AG10803 (cell line): ENCODE data around the gene AEBP1.

Experiments used
- DNase-seq: peaks from one replicate; pipeline ENCODE4 v3.0.0; 2010; ENCODE audit warnings: low read depth
- H3K4me3 ChIP-seq: 2 replicates; pipeline ENCODE4 v1.5.1; 2011; ENCODE audit warnings: mild to moderate bottlenecking, low read length, control low read depth
- TF ChIP-seq, protein P1 (sequence below): conservative IDR thresholded peaks from 2 replicates; pipeline ENCODE4 v1.5.1; 2011; ENCODE audit warnings: mild to moderate bottlenecking, low read length, control low read depth, inconsistent platforms

Gene AEBP1

DNA sequence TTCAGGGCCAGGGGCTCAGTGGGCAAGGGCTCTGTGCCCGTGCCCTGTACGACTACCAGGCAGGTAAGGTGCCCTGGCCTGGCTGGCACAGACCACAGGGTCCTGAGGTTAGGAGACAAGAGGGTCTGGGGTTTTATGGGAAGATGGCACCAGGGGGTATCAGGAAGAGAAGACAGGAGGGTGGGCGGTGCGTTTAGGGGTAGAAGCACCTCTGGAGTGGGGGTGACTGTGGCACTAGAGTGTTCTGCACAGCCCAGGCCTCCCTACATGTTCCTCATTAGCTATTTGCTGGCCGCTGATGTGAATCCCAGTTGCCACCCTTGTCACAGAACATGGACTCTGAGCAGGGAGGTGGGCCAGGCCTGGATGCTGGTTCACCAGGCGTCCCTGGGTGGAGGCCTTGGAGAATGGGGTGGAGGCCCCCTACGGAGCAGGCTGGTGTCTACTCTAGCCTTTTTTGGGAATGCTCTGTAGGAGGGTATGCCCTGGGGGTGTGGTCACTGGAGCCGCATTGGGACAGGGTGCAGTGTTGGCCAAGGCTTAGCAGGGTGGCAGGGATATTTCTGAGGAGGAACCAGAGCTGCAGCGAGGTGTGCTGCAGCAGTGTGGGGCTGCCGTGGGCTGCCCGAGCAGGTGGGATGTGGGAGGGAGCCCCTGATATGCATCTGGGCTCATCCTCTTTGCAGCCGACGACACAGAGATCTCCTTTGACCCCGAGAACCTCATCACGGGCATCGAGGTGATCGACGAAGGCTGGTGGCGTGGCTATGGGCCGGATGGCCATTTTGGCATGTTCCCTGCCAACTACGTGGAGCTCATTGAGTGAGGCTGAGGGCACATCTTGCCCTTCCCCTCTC, 43.8 kb upstream of the AEBP1 start:
- TF ChIP-seq, protein P1, sequence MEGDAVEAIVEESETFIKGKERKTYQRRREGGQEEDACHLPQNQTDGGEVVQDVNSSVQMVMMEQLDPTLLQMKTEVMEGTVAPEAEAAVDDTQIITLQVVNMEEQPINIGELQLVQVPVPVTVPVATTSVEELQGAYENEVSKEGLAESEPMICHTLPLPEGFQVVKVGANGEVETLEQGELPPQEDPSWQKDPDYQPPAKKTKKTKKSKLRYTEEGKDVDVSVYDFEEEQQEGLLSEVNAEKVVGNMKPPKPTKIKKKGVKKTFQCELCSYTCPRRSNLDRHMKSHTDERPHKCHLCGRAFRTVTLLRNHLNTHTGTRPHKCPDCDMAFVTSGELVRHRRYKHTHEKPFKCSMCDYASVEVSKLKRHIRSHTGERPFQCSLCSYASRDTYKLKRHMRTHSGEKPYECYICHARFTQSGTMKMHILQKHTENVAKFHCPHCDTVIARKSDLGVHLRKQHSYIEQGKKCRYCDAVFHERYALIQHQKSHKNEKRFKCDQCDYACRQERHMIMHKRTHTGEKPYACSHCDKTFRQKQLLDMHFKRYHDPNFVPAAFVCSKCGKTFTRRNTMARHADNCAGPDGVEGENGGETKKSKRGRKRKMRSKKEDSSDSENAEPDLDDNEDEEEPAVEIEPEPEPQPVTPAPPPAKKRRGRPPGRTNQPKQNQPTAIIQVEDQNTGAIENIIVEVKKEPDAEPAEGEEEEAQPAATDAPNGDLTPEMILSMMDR, result no peak
- H3K4me3 ChIP-seq, result no peak overlapping the region
- DNase-seq, result no peak

DNA sequence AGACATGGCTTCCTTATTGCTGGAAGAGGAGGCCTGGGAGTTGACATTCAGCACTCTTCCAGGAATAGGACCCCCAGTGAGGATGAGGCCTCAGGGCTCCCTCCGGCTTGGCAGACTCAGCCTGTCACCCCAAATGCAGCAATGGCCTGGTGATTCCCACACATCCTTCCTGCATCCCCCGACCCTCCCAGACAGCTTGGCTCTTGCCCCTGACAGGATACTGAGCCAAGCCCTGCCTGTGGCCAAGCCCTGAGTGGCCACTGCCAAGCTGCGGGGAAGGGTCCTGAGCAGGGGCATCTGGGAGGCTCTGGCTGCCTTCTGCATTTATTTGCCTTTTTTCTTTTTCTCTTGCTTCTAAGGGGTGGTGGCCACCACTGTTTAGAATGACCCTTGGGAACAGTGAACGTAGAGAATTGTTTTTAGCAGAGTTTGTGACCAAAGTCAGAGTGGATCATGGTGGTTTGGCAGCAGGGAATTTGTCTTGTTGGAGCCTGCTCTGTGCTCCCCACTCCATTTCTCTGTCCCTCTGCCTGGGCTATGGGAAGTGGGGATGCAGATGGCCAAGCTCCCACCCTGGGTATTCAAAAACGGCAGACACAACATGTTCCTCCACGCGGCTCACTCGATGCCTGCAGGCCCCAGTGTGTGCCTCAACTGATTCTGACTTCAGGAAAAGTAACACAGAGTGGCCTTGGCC, 43.0 kb upstream of the AEBP1 start:
- no peak for DNase-seq
- no peak overlapping the region for H3K4me3 ChIP-seq
- TF ChIP-seq, protein P1, result no peak

DNA sequence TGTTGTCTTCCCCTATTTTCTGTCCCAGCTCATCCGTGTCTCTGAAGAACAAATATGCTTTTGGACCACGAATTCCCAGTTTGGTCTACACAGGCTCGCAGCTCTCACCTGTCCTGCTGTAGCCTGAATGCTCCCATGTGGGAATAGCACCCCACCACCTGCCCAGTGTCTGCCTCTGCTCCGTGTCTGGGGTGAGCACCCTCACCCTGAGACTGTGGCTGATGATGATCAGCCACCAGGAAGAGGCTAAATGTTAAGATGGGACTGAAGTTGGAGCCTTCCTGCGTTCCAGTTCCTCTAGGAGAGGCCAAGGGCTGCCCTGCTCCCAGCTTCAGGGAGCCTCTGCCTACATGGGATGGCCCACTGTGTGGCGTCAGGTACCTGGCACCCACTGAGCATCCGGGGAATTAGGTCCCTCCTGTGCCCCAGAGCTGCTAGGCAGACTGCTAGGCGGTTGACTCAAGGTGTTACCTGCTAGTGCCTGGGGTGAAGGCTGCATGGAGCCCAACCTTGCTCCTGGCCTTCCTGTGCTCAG, 42.4 kb upstream of the AEBP1 start:
- H3K4me3 ChIP-seq, result no peak overlapping the region
- TF ChIP-seq, protein P1, result no peak
- no peak for DNase-seq

DNA sequence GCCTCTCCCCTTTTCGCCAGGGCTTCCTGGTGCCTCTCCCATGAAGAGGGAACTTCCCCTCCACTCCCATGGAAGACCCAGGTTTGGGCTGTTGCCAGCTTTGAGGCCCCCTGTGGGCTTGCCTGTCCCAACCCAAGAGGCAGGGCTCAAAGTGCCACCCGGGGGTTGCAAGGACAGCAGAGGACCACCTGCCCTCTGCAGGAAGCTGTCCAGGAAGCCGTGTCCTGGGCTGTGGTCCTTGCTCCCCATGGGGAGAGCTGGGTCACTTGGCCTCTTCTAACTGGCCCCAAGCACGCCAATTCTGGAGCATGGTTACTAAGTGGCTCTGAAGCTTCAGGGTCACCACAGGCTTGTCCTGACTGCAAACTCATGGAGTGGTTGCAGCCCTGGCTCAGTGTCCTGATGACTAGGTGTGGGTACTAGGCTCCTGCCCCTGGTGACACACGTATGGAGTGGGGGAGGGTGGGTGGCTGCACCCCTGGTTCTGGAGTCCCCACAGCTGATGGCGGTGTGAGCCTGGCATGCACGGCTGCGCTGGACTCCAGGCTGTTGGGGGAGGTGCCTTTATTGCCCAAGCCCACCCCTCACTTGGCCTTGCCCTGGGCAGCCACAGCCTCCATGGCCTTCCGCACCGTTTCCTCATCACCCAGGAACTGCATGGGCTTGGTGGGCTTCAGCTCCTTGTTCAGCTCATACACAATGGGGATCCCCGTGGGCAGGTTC, 41.8 kb upstream of the AEBP1 start:
- DNase-seq, result no peak
- TF ChIP-seq, protein P1, result no peak
- H3K4me3 ChIP-seq, result no peak overlapping the region

DNA sequence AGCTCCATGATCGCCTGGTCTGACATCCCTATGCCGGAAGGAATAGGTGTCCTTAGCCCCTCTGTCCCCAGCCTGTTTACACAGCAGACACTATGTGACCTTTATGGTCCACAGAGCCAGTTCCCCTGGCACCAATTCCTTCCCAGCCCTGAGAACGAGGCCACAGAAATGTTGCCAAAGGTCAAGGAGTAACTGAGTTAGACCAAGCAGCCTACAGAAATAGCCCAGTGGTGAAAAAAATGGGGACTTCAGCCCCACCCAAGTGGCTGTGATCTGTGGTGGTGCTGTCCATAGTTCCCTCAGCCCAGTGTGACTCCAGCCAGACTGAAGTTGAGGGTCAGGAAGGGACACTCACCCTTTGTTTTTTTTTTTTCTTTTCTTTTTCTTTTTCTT, 41.2 kb upstream of the AEBP1 start:
- no peak overlapping the region for H3K4me3 ChIP-seq
- DNase-seq, result no peak
- TF ChIP-seq, protein P1, result no peak

DNA sequence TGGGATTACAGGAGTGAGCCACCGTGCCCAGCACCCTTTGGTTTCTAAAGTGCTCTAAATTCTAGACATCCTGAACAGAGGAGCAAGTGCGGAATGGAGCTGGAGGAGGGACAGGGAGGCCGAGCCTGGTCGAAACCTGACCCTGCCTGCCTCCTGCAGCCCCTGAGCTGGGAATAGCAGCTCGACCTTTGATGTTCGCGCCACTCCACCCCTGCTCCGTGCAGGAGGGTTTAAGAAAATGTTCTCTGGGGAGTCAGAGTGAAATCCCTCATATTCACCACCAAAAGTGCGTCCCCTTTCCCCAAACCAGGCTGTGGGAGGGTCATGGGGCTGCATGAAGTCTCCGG, 40.6 kb upstream of the AEBP1 start:
- DNase-seq, result no peak
- no peak overlapping the region for H3K4me3 ChIP-seq
- TF ChIP-seq, protein P1, result no peak
